ENCODE data around the gene SOCS2. TPM values are rescaled to one million over a fixed set of nuclear protein-coding genes. Genes with fewer than 3 reads are reported as not detected.
"Not testable (repeated sequence)": the region's sequence is repeated elsewhere in the genome, so short reads cannot be mapped to it uniquely, and the experiment has no call there.

SOCS2 gene
- polyA plus RNA-seq, 10 donors = 14.3 to 20.7 (median 17.1) TPM

GRCh38 chr12:93625295-93625645 lies 52.8 kb downstream of the SOCS2 start:
- DNase-seq = not testable (repeated sequence)

GRCh38 chr12:93626160-93626559 lies 53.7 kb downstream of the SOCS2 start:
- no peak for DNase-seq

Other genes starting within 250 kb of the SOCS2 start
- gene NUDT4, start 194.8 kb upstream of the SOCS2 start, polyA plus RNA-seq (ENCODE audit: insufficient read length in 10 of 10) = 100 to 1,000 TPM in 1 of 10 donors, 10 to 100 TPM in 9; 74.5 to 102 (median 86.0) TPM
- gene UBE2N, start 130.7 kb upstream of the SOCS2 start, polyA plus RNA-seq (ENCODE audit: insufficient read length in 10 of 10) = 100 to 1,000 TPM in 7 of 10 donors, 10 to 100 TPM in 3; 90.2 to 123 (median 105) TPM
- gene MRPL42, start 105.2 kb upstream of the SOCS2 start, polyA plus RNA-seq (ENCODE audit: insufficient read length in 10 of 10) = 10 to 100 TPM; 34.8 to 45.6 (median 39.3) TPM
- gene CRADD, start 104.7 kb downstream of the SOCS2 start, polyA plus RNA-seq (ENCODE audit: insufficient read length in 10 of 10) = 10 to 100 TPM in 9 of 10 donors, 1 to 10 TPM in 1; 10.0 to 14.3 (median 12.4) TPM

All from muscle of back (tissue), 11 donors.